ENCODE measurements around the gene NUDT2.

- TF ChIP-seq CTCF (conservative IDR thresholded peaks at IDR 0.05; ENCODE audit: low read depth, low read length) (no peak), MAZ (IDR thresholded peaks at IDR 0.05; ENCODE audit: borderline replicate concordance, low read depth, low read length) (no peak), POLR2A (IDR thresholded peaks at IDR 0.05; ENCODE audit: low read depth, low read length) (no peak), RAD21 (IDR thresholded peaks at IDR 0.05; ENCODE audit: low read length) (no peak), RFX5 (IDR thresholded peaks at IDR 0.05; ENCODE audit: low read depth, low read length) (no peak), RCOR1 (IDR thresholded peaks at IDR 0.05; ENCODE audit: insufficient replicate concordance, low read length) (no peak), MAFK (IDR thresholded peaks at IDR 0.05; ENCODE audit: low read depth, low read length) (no peak), MXI1 (IDR thresholded peaks at IDR 0.05; ENCODE audit: borderline replicate concordance, low read depth, low read length) (no peak), FOS (IDR thresholded peaks at IDR 0.05; ENCODE audit: low read depth, low read length) (no peak)
Observed at GRCh38 chr9:34382054-34382453, 52.7 kb downstream of the NUDT2 start.
